NCI-H748 (cell line): ENCODE data around the gene FGFR3.

Source experiments
- DNase-seq: peaks from one replicate; lab custom pipeline; 2025; ENCODE audit not compliant: unreplicated experiment; lab: John Stamatoyannopoulos, UW

FGFR3 gene

GRCh38 chr4:1769692-1770091 is 23.4 kb upstream of the FGFR3 start:
- no peak for DNase-seq

DNA sequence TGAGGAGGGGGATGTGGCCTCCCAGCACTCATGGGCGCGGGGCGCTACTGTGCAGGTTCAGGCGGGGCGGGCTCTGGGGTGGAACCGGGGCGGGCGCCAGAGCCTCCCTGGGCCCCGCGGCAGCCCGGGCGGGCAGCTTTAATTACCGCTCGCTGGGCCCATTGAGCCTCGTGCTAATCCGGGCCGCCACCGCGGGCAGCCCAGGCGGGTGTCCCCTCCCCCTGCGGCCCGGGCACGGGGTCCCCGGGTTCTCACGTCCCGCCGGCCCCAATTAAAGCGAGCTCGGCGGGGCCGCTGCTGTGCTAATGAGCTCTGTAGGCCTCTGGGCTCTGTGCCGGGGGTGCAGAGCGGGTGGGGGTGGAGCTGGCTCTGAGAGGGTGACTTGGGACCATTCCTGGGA is 22.8 kb upstream of the FGFR3 start:
- DNase-seq, result peak; percentile 0

DNA sequence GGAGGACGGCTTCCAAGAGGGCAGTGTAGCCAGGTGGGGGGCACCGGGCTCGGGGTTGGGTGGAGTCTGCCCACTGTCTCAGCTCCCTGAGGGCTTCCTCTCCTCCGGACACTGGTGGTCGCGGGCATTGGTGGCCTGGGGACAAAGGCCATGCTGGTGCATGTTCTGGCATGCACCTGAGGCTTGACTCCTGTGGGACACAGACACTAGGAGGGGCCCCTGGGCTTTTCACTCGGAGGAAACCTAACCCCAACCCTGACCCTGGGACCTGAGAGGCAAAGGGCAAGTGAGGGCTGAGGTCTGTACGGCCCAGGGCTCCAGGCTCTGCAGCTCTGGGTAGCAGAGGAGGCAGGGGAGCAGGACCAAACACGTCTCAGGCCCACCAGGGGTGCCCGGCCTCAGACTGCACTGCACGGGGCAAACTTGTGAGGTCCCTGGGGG is 22.3 kb upstream of the FGFR3 start:
- DNase-seq, result no peak

GRCh38 chr4:1771555-1772305 is 21.4 kb upstream of the FGFR3 start:
- no peak for DNase-seq

DNA sequence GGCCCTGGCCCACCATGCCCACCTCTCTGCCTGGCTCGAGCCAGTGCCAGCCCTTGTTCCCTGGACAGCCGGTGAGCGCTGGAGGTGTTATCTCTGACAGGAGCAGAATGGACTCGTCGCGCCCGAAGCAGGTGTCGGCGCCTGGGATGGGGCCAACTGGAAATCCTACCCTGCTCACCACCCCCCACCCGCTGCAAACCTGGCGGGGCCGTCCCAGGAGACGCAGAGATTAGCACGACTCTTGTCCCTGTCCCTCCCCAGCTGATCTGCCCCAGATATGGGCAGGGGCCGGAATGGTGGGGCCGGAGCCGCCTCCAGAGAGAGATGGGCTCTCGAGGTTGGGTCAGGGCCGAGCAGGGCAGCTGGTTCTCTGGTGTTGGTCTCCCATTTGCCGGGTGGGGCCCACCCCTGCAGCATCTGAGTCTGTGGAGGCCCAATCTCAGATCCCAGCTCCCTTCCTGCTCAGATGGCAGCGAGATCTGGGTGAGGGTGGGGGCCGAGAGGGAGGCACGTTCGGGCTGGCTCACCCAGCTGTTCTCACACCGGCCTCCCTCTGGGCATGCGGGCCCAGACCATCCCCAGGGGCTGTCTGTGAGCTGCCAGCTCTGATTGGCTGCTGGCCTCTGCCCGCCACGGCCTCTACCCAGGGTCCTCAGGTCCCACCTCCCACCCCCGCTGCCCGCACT is 20.1 kb upstream of the FGFR3 start:
- no peak for DNase-seq

GRCh38 chr4:1773754-1774153 is 19.3 kb upstream of the FGFR3 start:
- no peak for DNase-seq

DNA sequence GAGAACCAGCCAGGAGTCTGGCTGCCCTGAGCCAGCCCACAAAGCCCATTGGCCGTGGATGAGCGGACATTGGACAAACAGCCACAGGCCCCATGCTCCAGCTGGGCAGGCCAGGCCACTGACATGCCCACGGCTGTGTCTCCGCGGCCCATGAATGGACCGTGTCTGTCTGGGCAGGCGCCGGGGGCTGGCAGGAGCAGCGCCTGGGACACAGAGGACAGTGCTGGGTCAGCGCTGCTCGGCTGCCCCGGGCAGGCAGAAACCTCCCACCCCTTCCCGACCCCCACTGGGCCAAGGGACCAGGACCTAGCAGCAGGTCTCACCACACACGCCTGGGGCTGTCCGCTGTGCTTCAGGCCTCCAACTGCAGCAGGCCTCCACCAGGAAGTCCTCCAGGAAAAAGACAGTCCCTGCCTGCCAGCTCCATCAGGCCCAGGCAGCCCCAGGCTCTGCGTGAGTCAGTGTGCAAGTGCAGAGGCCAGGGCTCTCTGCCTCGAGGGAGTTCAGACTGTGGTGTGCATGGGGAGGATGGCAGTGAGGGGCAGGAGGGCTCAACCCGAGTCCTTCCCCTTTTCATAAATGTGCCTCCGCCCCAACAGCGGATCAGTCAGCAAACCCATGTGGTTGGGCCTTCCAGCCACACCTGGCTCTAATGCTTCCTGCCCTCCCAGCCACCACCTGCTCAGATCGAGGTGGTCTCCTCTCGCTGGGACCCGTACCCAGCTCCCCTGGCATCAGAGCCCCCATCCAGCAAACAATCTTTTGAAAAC is 17.2 kb upstream of the FGFR3 start:
- no peak for DNase-seq

GRCh38 chr4:1776521-1777161 is 16.5 kb upstream of the FGFR3 start:
- no peak for DNase-seq

GRCh38 chr4:1777822-1778641 is 15.1 kb upstream of the FGFR3 start:
- DNase-seq, result no peak

GRCh38 chr4:1778642-1779392 is 14.3 kb upstream of the FGFR3 start:
- peak; percentile 0 for DNase-seq

- DNase-seq, result no peak
These were observed 13.3 kb upstream of the FGFR3 start for GRCh38 chr4:1779588-1780382.

- DNase-seq, result no peak
These were observed 12.7 kb upstream of the FGFR3 start for GRCh38 chr4:1780435-1780834.

- no peak for DNase-seq
These were observed 10.1 kb upstream of the FGFR3 start for GRCh38 chr4:1783015-1783414.

DNA sequence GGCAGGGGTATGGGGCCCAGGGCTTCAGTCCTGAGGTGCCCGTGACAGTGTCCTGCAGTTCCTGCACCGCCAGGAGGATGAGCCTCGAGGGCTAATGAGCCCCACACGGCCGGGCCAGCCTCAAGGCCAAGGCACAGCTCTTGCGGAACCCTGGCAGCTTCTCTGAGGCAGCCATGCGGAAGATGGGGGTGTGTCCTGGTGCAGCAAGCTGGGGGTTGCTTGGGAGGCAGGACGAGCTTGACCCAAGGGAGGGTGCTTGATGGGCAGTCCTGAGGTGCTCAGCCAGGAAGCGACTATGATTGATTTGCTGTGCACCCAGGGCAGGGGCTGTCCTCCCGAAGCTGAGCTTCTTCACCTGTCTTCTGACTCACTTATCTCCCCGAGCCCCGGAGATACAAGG is 9.1 kb upstream of the FGFR3 start:
- DNase-seq, result no peak

DNA sequence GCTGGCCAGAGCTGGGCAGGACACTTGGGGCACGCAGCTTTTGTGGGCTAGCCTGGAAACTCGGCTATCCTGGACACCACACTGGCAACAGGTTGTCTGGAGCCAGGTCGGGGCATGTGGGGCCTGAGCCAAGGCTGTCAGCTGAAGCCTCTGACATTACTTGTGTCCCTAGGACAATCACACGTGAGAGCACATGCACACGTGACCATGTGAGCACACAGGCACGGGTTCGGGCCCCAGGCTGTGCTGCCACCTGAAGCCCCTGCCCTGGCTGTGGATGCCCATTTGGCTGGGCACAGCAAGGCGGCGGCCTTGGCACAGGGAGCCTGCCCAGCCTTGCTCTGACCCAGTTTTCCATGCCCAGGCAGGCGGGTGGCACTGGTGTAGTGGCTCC is 8.7 kb upstream of the FGFR3 start:
- no peak for DNase-seq

DNA sequence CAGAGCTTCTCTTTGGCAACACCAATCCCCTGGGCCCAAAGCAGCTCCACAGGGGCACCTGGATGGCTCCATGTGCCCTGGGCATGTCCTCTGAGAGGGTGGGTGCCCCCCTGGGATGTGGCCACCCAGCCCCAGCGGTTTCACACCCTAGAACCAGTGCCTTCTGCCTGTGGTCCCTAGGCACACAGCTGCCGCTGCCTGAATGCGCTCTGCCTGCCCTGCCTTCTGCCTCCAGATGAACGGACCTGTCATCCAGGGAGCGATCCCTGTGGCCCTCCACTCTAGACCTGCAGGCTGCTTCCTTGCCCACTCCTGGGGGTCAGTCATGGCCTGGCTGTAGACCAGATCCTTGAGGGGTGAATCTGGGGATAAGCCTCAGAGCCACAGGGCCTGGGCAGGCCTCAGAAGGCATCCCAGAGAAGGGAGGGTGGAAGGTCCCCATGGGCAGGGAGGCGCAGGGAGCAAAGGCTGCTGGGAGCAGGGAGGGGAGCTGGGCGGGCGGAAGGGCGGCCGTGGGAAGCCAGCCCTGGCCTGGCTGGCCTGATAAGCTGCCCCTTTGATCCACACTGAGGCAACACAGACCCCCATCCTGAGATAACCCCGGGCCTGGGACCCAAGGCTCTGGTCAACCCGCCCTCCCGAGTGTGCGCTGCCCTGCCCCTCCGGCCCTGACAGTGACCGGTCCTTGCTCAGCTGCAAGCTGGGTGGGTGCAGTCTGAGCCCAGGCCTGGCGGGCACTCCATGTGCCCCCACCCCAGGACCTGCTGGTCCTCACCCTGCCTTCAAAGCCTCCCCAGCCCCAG is 8.1 kb upstream of the FGFR3 start:
- DNase-seq, result no peak

GRCh38 chr4:1785592-1785991 is 7.5 kb upstream of the FGFR3 start:
- DNase-seq, result no peak
